Measurements from ENCODE around the gene MAN1C1.

MAN1C1 gene

DNA sequence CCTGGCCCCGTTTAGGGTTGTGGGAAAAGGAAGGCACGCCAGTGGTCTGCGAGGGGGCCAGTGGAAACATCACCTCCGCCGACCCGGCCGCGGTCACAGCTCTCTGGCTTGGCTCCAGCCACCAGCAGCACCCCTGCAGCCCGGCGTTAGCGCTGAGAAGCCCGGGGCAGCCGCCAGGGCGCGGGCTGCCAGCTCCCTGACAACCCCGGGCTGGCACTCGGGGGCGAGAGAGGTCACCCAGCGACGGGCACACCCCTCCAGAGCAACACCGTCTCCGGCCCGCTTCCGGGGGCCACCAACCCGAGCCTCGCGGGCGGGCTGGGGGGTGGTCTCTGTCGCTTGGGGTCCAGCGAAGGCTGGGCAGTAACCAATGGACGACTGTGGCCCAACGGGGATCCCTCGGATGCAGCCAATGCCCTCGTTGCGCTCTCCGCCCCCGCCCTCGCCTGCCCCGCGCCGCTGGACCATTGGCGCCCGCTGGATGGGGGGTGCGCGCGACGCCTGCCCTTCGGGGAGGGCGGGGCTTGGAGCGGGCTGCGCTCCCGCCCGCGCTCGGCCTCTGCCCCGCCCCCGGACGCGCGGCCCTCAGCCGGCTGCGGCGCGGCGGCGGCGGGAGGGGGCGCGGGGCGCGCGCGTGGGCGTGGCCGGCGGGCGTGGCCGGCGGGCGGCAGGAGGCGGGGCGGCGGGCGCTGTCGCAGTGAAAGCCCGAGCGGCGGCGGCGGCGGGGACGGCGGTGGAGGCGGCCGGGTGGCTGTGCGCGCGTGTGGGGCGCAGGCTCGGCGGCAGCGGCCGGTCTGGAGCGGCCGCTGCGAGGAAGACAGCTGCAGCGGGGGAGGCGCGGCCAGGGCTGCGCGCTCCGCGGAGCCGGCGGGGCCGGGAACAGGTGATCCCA, at the start of gene MAN1C1:
Gene MAN1C1 (plus strand): TSS at position 697 of the 892 bp plus-strand sequence. CDS start 1,007 bp downstream, outside the sequence.
- peak; percentile 76 for DNase-seq

DNA sequence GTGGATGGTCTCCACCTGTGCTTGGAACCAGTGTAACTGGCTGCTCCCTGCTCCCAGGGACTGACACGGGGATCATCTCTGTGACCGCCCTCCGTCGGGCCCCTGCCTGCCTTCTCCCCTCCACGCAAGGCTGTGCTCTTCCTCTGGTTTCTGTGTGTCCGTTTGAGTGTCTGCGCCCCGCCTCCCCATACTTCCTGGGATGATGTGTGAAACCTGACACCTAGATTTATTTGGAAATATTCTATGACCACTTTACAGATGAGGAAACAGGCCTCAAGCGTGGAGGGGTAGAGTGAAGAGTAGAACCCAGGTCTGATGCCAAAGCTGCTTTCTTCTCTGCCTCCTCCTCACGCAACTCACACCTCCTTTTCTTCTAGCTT, 48.9 kb upstream of the MAN1C1 start:
- DNase-seq, result no peak

DNA sequence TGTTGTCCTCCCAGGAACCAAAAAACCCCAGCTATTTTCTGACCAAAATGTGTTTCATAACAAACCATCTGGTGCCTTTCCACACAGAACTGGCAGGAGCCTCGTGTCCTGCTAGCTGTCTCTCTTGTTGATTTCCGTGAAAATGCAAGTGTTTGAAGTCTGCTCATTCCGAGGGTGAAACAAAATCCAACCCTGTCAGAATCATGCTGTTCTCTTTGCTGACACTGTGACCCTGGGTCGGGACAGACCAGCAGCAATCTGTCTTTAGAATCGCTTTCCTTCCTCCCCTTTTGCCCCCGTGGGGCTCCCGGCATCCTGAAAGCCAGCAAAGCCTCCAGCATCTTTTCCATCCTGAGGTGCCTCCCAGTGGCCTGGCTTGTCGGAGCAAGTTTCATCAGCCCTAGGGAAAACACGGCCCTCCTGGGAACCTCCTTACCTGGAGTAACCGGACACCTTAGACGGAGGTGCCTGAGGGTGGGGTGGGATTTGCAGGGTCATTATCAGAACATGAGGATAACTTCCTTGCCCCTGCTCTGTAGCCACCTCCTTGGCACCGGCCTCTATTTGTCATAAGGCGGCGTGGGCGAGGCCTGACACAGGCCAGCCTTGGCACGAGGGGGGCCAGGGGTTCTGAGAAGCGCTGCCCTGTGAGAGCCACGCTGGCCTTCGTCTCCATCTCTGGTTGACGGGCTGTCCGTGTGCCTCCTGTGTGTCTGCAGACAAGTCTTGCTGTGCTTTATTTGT, 48.3 kb upstream of the MAN1C1 start:
- no peak for DNase-seq

DNA sequence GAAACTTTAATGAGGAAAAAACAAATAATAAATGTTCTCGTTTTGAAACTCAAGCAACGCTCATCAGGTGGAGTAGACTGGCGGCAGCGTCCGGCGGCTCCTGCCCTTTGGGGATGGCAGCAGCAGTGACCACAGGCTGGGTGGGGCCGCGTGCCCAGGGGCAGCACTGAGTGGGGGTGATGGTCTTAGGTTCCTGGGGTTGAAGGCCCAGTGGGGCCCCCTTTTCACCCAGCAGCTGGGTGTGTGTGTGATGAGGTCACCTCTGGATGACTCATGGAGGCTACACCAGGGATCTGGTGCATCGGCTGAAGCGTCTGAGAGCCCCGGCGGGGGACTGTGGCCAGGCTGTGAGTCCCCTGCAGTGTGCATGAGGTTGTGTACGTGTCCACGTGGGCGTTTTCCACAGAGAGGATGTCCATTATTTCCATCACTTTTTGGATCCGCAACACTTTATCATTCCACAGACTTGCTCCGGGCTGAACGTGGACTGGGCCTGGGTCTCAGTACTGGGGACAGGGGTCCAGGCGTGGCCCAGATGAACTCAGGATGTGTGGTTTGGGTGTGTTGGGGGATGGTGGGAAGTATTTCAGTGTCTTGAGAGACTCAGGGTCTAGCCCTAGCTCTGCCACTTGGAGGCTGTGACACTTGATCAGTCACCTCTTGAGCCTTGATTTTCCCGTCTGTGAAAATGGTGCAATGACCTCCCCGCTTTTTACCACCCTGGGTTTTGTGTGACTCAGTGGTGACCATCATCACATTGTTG, 47.6 kb upstream of the MAN1C1 start:
- DNase-seq, result no peak

DNA sequence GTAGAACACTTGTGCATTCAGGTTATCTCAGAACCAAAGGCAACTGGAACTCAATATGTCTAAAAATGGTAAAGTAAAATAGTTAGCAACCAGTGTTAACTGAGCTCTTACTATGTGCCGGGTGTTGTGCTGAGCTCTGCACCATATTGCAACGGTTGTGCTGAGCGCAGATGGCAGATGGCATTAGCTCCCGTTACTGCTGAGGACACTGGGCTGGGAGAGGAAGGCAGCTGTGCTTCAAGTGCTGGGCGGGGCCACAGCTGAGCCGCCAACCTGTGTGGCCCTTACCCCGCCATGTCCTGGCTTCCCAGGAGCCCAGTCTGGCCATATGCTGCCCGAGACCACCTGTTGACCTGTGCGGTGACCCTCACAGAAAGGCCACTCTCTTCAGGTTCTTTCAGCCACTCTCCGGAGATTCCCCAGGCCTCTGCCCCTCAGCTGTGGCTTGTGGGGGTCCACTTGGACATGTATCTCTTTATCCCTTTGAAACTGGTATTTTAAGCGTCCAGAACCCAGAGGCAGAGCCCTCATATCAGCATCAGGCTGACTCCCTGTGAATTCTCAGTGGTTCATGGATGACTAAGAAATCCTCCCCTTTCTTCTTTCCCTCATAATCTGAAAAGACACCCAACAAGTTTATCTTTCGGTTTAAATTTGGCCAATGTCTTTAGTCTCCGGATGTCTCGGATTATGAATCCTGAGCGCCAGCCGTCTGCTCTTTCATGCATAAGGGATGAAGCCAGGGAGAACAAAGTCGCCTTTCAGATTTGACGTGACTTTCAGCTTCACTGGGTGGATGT, 46.8 kb upstream of the MAN1C1 start:
- no peak for DNase-seq

DNA sequence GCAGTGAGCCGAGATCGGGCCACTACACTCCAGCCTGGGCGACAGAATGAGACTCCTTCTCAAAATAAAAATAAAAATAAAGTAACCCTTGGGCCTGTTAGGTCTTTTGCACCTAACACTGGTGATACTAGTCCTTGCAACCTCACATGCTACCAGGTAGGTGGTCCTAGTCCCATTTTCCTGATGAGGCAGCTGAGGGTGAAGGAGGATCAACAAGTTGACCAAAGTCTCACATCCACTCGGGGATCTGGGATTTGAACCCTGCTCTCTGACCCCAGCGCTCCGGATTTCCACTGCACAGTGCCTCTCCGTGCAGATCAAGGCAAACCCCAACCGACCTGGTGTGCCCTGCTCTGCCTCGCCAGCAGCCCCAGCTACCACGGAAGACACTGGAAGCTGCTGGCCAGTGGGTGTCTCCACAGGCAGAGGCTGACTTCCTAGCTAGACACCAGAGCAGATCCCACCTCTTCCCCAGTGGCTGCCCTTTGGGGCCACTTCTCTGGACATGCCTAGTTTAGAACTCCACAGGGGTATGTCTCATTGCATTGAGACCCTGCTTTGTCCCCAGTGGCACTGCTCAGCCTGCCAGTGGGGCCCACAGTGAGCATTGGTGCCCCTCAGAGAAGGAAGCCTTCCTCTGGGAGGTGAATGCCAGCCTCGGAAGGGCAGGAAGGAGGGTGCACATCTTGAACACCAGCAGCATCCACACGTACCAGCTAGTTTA, 45.6 kb upstream of the MAN1C1 start:
- no peak for DNase-seq

DNA sequence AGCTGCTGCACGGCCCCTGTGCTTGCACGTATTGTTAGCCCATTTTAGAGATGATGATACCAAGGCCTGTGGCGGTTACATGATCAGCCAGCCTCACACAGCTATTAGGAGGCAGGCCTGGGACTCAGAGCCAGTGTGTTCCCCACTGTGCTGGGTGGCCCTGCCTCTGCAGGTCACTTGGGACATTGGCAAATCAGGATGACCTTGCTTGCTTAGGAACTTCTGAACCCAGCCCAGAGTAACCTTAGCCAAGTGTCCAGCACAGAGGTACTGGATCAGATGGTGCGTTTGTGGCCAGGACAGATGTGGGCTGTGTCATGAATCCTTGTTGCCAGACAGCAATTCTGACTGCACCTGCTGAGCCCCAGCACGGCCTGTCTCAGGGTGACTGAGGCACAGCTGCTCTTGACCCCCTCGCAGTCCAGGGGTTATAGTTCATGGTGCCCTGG, 45.0 kb upstream of the MAN1C1 start:
- DNase-seq, result no peak

DNA sequence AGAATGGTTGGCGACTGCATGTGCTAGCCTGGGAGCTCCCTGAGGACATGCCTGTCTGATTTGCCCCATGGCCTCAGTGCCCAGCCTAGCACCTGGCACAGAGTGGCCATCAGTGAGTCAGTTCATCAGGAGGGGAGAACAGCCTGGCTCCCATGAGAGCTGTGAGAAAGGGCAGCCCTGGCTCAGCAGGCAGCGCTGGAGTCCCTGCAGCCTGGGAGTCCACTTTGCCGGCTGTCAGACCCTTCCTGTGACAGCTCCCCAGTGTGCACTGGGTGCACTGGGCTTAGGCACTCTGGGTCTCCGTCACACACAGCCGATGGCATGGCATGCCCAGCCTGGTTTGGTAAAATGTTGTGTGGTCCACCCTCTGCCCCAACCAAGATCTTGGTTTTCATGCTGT, 44.5 kb upstream of the MAN1C1 start:
- DNase-seq, result no peak

DNA sequence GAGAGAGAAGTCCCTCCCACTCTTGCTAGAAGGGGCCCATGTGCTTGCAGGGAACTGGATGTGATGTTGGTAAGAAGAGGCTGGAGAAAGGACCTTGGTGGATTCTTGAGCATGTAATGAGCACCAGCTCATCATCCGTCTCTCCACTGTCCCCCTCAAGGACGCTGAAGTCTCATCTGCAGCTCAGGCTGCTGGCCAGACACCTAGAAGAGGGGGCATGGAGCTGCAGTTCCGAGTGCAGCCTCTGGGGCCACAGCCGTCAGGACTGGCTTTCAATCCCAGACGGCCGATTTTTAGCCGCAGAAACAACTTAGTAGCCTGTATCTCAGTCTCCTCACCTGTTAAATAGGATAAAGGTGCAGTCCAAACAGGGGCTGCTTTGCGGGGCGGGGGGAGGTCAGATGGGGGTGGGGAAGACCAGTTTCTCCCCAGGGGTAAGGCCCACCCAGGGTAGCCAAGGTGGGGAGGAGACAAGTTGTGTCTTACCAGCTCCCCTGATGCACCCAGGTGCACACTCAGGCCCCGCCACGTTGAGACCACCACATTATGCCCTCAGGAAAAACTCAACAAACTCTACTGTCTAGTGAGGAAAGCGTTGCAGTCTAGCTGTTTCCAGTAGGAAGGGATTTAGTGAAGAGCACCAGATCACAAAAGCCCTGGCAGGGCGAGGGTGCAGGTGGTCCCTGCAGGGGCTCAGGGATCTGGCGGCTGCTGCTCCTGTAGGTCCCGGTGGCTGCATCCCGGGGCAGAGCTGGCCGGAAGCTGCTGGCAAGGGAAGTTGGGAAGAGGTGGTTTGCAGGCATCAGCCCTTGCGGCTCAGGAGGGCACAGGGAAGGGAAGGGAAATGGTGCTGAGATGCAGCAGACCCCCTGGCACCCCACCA, 43.6 kb upstream of the MAN1C1 start:
- peak; percentile 53 for DNase-seq

DNA sequence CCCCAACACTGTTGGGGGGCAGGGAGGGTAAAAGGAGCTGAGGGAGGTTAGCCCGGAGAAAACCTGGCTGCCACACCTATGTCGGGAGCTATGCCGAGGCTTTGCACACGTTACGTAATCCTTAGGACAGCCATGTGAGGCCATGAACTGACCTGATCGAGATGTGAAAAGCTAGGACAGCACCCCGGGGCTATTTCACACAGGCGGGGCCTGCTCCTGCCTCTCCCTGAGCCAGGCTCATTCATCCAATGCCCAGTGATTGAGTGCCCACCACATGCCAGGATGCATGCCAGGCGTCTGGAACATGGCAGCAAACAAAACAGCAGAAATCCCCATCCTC, 43.0 kb upstream of the MAN1C1 start:
- no peak for DNase-seq

DNA sequence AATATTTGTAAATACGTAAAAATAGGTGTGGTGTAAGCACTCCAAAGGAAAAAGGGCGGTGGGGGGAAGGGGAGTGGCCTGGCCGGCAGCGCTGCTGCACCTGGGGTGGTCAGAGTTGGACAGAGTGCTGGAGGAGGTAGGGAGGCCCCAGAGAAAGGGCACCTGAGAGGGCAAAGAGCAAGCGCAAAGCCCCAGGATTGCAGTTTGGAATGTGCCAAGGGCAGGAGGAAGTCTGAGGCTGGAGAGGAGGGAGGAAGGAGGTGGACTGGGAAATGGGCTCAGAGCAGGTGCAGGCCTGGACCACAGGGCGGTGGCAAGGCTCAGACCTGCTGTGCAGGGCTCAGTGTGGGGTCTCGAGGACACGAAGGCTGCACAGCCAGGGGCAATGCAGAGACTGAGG, 42.6 kb upstream of the MAN1C1 start:
- no peak for DNase-seq

DNA sequence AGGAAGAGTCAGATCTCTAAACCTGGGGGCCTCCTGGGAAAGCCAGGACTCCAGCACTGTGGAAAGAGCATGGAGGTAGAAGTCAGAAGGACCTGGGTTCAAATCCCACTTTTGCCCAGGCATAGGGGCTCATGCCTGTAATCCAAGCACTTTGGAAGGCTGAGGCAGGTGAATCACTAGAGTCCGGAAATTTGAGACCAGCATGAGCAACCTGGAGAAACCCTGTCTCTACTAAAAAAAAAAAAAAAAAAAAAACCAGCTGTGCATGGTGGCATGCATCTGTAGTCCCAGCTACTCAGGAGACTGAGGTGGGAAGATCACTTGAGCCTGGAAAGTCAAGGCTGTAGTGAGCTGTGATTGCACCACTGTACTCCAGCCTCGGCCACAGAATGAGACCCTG, 41.4 kb upstream of the MAN1C1 start:
- DNase-seq, result no peak

DNA sequence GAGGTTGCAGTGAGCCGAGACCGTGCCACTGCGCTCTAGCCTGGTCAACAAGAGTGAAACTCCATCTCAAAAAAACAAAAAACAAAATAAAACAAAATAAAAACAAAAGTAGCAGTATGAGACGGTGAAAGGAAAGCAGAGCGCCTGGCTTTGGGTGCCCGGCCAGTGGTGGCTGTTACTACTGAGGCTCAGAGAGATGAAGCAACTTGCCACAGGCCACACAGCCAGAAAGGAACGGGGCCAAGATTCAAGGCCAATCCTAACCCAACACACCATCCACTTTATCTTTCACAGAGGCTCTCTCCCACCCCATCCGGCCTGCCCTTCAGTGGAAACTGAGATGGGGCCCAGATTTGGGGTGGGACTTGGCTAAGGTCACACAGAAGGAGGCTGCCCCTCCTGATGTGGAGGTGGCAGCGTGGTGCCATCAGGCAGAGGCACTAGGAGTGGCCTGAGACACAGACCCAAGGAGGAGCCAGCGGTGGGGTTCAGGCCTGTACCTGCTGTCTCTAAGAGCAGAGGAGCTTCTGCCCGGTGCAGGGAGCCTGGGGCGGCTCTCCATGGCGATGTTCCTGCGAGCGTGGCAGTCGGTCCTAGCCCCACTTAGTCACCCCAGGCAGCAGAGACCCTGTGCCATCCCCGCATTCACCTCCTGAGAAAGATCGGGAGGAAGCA, 40.0 kb upstream of the MAN1C1 start:
- DNase-seq, result no peak

DNA sequence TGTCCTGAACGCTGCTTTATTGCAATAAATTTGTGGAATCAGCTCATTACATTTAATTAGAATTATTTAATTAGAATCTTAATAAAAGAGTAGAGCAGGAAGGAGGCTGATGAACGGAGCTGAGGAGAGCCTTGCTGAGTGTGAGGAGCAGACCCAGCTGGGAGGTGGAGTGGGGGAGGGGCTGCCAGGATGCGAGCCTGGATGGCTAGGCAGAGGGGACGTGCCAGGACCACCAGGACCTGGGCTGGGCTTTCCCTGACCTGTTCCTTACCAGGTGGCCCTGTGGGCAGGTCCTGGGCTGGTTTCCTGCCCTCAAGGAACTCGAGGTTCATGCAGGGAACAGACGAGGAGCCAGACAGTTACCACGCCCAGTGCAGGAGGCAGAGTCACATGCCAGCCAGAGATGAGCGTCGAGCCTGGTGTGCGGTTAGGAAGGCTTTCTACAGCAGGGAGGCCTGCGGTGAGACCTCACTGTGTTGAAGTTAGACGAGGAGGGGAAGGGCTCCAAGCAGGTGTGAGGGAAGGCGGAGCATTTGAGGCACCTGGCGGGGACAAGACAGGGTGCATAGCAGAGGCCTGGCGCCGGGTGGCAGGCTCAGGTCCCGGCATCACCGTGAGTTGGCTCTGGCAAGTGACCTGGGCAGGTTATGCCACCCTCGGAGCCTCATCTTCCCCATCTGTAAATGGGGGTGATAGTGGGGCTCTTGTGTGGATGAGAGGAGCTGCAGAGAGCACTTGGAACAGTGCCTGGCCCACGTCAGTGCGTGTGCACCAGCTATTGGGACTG, 39.3 kb upstream of the MAN1C1 start:
- DNase-seq, result no peak

DNA sequence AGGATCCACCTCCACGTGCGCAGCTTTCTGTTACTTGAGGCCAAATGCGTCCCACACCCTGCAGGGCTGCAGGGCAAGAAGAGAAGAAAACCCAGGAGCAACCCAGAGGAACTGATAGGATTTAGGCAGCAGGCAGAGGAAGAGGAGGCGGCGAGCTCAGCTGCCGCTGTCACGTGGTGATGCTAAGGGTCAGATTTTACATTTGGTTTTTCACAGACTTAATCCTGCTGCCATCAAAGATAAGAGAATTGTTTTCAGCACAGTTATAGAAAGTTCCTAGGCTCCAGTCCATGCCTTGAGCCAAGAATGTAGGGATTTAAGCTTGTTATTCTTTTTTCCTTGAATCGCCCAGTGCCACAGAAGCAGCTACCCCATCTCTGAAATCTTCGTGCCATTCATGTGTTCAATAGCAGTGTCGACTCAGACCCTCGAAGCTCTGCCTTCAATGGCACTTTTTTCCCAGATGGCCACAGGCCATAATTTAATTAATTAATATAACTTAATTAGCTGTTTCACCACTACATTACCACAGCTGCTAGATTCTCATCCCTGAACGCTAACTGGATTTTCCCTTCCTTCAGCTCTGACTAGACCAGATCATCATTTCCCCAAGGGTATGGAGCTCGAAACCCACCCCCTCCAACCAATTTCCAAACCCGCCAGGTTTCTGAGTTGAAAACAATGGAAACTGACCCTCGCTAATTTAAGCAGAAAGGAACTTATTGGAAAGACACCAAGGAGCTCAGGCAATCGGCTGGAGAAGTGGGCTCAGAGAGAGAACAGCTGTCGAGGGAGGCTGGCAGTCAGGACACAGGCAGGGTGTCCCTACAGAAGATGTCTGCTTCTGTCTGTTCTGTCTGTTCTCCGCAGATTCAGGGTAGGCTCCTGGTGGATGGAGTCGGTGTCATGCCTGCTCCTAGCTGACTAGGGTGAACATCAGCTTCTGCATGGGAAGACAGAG, 37.0 kb upstream of the MAN1C1 start:
- no peak for DNase-seq

DNA sequence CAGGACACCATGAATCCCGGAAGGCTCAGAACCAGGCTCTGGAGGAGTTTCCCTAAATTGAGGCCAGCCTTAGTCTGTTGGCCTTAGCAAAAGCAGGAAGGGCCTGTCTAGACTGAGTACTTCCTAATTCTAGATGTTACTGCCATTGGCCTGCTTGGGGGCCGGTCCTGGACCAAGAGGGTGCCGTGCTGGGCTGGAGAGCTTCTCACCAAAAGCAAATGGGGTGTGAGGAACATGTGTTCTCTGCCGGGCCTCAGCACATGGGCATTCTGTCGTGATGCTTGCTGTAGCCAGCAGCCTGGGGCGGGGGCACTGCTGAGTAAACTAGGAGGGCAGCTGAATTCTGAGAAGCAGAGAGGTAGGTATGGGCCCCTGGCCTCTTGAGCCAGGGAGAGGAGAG, 35.7 kb upstream of the MAN1C1 start:
- no peak for DNase-seq

DNA sequence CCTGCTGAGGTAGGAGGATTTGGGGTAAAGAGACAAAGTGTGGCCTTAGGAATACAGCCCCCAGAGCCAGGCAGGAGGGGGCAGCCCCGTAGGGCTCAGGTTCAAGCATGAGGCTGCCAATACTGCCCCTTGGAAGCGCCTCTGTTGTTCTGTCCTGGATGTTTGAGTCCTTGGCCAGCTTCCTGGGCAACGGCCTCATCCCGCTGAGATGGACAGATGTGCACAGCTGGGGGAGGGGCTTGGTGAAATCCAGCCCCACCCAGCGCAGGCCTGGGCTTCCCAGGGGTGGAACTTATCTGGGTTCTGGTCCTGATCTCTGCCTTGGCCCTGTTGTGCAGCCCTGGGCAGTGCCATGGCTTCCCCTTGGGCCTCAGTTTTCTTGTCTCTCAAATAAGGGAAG, 34.8 kb upstream of the MAN1C1 start:
- no peak for DNase-seq
